GM18526 (cell line): Measurements from ENCODE around the gene HSPA5.

Experiments
- POLR2A ChIP-seq: IDR thresholded peaks from 3 replicates; pipeline ENCODE4 v1.6.1; 2011; ENCODE audit not compliant: insufficient read length; ENCODE audit errors: extremely low read depth

HSPA5 gene

DNA sequence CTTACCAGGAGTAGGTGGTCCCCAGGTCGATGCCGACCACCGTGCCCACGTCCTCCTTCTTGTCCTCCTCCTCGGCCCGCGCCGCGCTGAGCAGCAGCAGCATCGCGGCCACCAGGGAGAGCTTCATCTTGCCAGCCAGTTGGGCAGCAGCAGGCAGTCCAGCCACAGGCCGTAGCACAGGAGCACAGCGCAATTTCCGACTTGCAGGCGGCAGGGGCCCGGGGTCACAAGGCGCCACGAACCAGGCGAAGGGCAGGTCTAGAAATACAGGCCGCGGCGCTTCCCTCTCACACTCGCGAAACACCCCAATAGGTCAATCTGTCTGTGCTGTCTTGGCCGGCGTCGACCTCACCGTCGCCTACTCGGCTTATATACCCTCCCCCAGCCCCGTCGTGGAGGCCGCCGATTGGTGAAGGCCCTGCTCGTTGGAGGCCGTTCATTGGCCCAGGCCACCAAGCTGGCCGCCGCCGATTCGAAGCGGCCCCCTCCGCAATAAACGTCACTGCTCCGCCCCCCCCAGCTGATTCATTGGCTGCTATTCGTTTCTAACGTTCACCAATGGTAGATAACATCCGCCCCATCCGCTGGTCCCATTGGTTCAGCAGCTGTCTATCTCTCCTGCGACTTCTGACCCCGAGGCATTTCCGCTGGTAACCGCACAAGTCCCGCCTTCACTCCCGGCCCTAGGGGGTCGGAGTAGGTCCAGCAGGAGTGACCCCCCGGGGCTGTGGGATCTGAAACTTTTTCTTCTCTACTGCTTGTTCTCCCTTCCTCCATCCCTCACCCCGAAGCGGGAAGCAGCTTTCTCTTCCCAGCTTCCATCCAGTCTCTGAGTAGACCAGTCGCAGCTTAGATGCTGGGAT, at the start of gene HSPA5:
HSPA5 (minus strand) TSS at position 344 of the 863 bp plus-strand sequence; CDS start at position 127, 217 bp downstream.
- TF ChIP-seq POLR2A: peak; percentile 99

DNA sequence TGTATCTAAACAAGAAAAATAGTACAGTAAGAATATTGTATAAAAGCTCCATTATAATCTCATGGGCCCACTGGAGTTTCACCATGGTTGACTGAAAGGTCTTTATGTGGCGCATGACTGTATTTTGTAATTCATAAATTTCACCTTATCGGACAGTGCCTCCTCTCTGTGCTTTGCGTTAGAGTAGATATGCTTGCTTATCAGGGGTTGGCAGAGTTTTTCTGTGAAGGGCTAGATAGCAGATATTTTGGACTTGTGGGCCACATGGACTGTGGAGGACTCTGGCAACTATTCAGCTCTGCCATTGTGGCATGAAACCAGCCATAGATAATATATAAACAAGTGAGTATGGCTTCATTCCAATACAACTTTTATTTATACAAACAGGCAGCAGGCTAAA, 43.7 kb upstream of the HSPA5 start:
- no peak for TF ChIP-seq POLR2A

DNA sequence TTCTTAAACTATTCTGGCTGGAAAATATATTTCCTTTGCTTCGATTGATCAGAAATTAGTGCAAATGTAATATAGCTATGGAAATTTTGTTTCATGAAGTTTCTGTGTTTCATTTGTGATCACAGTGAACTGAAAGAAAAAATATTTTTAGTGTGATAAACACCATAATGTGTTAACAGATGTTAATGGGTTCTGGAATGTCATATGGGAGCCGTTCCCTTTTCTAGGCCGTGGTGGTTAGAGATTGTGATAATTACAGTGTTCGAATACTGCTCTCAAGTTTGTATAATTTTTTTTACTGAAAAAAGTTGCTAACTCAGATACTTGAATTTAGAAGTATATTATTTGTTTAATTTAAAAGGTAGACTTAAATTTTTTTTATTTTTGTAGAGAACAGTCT, 39.8 kb upstream of the HSPA5 start:
- no peak for TF ChIP-seq POLR2A

DNA sequence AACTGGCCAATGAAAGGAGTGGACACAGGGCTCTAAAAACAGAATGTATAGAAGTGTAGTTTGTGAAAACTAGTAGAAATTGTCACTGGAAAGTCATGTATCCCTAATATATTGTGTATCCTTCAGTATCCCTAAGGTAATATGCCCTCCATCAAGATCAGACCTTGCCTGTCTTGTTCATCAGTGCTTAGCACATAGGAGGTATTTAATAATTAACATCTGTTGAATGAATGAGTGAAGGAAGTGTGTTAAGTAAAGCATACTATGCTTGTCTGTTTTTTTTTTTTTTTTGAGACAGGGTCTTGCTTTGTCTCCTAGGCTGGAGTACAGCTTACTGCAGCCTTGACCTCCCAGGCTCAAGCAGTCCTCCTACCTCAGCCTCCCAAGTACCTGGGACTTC, 36.3 kb upstream of the HSPA5 start:
- TF ChIP-seq POLR2A: no peak

DNA sequence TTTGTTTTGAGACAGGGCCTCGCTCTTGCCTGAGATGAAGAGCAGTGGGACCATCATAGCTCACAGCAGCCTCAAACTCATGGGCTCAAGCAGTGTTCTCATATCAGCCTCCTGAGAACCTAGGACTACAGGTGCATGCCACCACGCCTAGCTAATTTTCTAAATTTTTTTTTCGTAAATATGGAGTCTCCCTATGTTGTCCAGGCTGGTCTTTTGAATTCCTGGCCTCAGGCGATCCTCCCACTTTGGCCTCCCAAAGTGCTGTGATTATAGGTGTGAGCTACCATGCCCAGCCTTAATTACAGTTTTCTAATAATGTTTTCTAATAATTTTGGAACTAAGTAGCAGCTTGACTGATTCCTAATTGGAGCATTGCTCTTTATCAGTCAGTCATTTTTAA, 35.6 kb upstream of the HSPA5 start:
- no peak for TF ChIP-seq POLR2A

DNA sequence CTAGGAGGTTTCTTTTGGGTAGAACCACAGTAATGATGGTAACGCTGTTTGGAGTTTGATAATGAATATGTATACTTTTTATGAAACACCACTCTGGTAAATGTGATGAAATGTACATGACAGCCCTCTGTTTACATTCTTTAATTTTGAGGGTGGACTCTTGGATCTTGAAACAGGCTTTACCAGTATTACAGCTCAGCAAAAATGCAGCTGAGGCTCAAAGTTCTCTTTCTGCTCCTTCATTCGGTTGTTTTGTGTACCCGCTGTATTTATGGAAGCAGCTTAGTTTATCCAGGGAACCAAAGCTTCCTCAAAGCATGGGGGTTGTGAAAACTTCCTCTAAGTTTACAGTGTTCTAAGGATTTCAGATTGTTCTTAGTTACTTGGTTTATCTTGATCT, 31.6 kb upstream of the HSPA5 start:
- no peak for TF ChIP-seq POLR2A

DNA sequence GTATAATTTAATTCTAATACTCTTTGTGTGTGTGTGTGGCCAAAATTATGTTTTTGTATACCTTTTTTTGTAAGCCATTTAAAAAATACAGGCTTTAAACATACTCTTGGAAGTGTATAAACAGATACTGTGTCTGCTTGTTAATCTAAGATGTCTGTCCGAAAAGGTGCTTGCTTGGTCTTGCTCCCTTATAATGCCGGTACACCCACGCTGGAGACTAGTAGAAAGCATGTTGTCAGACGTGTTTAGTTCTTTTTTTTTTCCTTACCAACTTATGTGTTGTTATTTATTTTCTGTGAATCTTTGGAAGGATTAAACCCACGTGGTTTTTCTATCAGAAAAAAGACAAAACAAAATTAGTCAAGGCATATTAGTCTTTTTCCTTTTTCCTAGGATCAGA, 29.9 kb upstream of the HSPA5 start:
- no peak for TF ChIP-seq POLR2A

DNA sequence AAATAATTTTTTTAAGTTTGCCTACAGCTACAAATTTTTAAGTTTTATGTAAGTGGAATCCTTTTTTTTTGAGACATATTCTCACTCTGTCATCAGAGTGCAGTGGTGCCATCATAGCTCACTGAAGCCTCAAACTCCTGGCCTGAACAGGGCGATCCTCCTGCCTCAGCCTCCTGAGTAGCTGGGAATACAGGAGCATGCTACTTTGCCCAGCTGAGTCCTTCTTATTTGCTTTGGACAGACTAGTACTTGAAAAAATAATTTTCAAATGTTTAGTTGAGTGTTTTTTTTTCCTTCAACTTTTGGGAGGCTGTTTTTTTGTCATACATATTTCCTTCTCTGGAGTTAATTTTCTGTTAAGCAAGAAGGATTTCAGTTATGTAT, 27.9 kb upstream of the HSPA5 start:
- TF ChIP-seq POLR2A: no peak

DNA sequence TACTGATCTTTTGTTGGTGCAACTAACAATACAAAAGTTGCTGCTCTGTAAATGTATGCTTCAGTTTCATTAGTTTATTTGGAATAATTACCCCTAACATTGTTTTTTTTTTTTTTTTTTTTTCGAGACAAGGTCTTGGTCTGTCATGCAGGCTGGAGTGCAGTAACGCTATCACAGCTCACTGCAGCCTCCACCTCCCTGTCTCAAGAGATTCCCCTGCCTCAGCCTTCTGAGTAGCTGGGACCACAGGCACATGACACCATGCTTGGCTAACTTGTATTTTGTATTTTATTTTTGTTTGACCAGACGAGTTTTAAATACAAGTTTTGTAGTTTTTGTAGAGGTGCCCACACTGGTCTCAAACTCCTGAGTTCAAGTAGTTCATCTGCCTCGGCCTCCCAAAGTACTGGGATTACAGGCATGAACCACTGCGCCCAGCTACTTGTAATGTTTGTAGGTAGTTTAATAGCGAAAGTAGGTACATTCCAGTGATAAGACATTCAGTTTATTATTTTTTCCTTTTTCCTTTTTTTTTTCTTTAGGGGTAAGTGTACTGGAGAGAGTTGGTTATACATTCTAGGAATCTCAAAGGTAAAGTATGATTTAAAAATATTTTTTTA, 27.4 kb upstream of the HSPA5 start:
- TF ChIP-seq POLR2A: no peak

DNA sequence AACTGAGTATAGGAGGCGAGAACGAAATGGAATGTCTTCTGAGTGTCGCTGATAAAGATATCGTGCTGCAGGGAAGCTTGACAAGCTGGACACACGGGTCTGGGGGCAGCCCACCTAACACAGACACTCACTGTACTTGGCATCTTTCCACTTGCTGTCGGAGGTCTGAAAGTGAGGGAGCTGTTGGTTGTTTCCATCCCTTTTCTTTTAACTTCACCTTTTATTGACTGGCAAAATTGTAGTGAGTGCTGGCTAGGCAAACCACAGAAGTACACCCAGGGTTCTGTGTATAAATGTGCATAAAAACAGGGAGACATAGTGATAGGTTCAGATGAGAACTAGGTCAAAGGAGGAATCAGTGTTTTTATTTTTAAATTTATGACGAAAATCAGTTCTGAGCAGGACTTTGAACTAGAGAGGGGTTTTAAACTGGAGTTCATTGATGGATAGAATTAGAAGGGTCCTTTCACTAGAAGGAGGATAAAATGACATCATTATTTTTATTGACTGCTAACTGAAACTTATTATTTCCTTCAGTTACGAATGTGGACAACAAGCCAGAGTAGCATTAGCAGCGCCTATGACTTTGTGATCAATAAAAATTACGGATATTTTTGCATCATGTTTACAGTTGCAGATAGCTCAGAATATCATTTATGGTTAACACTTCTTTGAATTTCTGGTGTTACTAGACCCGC, 21.3 kb upstream of the HSPA5 start:
- TF ChIP-seq POLR2A: no peak

DNA sequence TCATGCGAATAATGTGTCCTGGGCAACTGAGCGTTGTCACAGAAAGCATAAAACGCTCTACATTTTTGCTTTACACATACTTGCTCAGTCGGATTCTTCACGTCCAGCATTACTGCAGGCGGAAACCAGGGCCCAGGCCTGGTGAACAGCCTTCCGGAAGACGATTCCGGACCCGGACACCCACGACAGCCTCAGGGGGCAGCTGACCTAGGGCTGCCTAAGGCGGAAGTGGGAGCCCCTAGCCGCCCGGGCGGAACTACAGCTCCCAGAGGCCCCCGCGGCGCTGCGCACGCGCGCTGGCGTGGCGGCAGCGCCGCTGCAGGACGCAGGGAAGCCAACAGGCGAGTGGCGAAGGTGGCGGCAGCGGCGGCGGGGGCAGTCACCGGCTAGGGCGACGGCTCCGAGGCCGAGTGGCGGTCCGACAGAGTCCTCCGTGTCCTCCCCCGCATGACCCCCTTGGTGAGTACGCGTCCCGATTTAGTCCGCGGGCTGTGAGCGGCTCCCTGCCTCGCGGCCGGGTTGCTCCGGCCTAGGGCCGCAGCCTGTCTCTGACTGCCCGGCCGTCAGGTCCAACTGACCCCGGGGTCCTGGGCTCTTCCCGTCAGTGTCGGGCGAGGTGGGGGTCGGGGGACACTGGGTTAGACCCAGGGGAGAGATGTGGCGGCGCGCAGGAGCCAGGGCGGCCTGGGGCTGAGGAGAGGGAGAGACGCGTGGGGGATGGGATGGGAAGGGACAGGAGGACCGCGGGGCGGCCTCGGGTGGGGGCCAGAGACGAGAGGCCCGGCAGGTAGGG, 20.6 kb upstream of the HSPA5 start, which contains the start of gene GAPVD1:
GAPVD1 (plus strand) TSS at position 326 of the 793 bp plus-strand sequence. CDS start 37,096 bp downstream, outside the sequence.
- peak; percentile 70 for TF ChIP-seq POLR2A

DNA sequence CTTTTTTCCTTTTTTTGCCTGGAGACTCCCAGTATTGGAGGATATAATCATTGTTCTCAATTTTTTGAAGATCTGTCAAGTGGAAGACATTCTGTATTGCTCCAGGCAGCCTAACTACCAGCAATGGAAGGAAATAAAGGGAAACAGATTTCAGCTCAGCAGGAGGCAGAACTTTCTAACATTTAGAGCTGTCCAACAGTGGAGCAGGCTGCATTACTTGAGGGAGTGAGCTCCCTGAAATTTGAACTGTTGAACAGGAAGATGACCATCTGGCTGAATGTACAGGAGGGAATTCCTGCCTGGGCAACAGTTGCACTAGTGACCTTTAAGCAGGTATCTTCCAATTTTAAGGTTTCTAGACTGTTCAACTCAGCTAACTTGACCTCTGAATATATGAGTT, 19.4 kb upstream of the HSPA5 start:
- no peak for TF ChIP-seq POLR2A

DNA sequence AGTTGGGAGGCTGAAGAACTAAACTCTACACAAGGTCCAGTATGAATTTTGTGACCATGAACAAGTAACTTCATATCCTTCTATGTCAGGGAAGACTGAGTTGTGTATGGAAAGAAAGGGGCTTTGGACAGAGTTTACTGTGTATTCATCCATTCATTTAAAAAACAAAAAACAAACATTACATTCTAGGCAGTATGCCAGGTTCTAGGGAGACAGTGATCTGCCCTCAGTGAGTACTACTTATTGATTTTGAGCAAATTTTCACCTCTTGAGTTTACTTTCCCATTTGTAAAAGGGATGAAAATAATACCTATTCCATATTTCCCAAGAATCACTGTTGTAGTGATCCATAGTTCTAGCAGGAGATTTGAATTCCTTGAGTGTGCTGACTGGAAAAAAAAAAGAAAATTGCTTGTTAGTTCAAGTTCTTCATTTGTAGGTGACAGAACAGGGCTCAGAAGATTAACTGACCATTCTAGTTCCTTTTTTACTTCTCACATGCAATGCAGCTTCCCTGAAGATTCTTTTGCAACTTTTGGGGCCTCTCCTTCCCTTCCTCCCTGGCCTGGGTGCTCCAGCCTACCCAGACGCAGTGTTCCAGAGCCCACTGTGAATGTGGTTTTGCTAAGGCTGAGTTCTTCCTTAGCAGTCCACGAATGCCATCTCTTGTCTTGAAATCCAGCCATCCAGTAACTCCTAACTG, 17.8 kb upstream of the HSPA5 start:
- no peak for TF ChIP-seq POLR2A

DNA sequence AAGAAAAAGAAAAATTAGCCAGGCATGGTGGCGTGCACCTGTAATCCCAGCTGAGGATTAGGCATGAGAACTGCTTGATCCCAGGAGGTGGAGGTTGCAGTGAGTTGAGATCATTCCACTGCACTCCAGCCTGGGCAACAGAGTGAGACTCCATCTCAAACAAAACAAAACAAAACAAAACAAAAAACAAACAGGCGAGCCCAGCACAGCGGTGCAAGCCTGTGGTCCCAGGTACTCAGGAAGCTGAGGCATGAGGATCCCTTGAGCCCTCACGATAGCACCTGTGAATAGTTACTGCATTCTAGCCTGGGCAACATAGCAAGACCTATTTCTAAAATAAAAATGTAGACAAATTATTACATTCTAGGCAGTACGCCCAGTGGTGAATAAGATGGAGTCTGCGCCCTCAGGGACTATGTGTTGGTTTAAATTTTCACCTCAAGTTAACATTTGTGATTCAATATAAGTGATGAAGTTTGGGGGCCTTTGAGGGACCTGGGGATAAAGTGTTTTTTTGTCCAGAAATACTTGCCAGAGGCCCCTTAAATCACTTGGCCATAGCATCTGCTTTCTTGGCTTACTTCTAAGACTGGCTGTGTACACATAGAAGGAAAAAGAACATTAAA, 17.1 kb upstream of the HSPA5 start:
- TF ChIP-seq POLR2A: no peak
